KMS-11 (cell line): ENCODE data around the gene IQGAP2.

Experiments used
- H2AFZ ChIP-seq: fragments of 200-600 bp; sonication (generic); 2 replicates; pipeline ENCODE4 v1.6.1; 2016; ENCODE audit warnings: antibody characterized with exemption, mixed run types, low read depth
- H3K27ac ChIP-seq: fragments of 200-600 bp; sonication (generic); 2 replicates; pipeline ENCODE4 v1.6.1; 2016; ENCODE audit warnings: mild to moderate bottlenecking, mixed run types
- H3K27me3 ChIP-seq: fragments of 200-600 bp; sonication (generic); 2 replicates; pipeline ENCODE4 v1.6.1; 2017; ENCODE audit warnings: mild to moderate bottlenecking, low read depth, mixed run types, moderate library complexity; ENCODE audit not compliant: insufficient read depth
- H3K36me3 ChIP-seq: fragments of 200-600 bp; sonication (generic); 2 replicates; pipeline ENCODE4 v1.6.1; 2017; ENCODE audit warnings: mild to moderate bottlenecking, mixed run types; ENCODE audit not compliant: insufficient read depth
- H3K4me1 ChIP-seq: fragments of 200-600 bp; sonication (generic); 2 replicates; pipeline ENCODE4 v1.6.1; 2016; ENCODE audit warnings: mild to moderate bottlenecking, low read depth, mixed run types; ENCODE audit not compliant: poor library complexity, severe bottlenecking
- H3K4me2 ChIP-seq: fragments of 200-600 bp; sonication (generic); 2 replicates; pipeline ENCODE4 v1.7.0; 2016; ENCODE audit warnings: mild to moderate bottlenecking, mixed run types
- H3K4me3 ChIP-seq: fragments of 200-600 bp; sonication (generic); IDR thresholded peaks from 2 replicates; pipeline ENCODE4 v1.6.1; 2017; ENCODE audit warnings: low read depth, low read length, mixed read lengths; ENCODE audit not compliant: insufficient read depth
- H3K79me2 ChIP-seq: fragments of 200-600 bp; sonication (generic); 2 replicates; pipeline ENCODE4 v1.6.1; 2016; ENCODE audit warnings: low read depth, mixed run types; ENCODE audit not compliant: insufficient read depth
- H3K9ac ChIP-seq: fragments of 200-600 bp; sonication (generic); 2 replicates; pipeline ENCODE4 v1.6.1; 2016; ENCODE audit warnings: mild to moderate bottlenecking, mixed run types
- H4K20me1 ChIP-seq: fragments of 200-600 bp; sonication (generic); 2 replicates; pipeline ENCODE4 v1.6.1; 2016; ENCODE audit warnings: mild to moderate bottlenecking, mixed run types; ENCODE audit not compliant: insufficient read depth
- CTCF ChIP-seq: fragments of 200-600 bp; sonication (generic); conservative IDR thresholded peaks from 2 replicates; pipeline ENCODE4 v1.6.1; 2017; ENCODE audit warnings: low read depth, mild to moderate bottlenecking, antibody characterized with exemption, low read length, moderate library complexity, mixed read lengths

IQGAP2 gene

GRCh38 chr5:76585783-76586217, 182.7 kb downstream of the IQGAP2 start:
- Histone ChIP-seq H4K20me1 (no peaks in the 10 kb centered on the region), H3K4me2 (no peak overlapping the region), H3K9ac (no peak overlapping the region), H3K27me3 (no peaks in the 10 kb centered on the region), H3K79me2 (peaks cover 5% of the 10 kb centered on the region; the same call in 1 of the 2 replicates), H3K4me1 (peaks cover 25% of the 10 kb centered on the region), H3K4me3 (no peak overlapping the region), H2AFZ (no peak overlapping the region), H3K27ac (no peak overlapping the region), H3K36me3 (no peaks in the 10 kb centered on the region)
- no peak for TF ChIP-seq CTCF

GRCh38 chr5:76586531-76586930, 183.4 kb downstream of the IQGAP2 start:
- Histone ChIP-seq H3K79me2 (peaks cover 5% of the 10 kb centered on the region; the same call in 1 of the 2 replicates), H2AFZ (no peak overlapping the region), H3K4me1 (peaks cover 32% of the 10 kb centered on the region), H3K9ac (no peak overlapping the region), H3K27ac (no peak overlapping the region), H3K36me3 (no peaks in the 10 kb centered on the region; the same call in 1 of the 2 replicates), H3K4me3 (no peak overlapping the region), H3K4me2 (no peak overlapping the region), H4K20me1 (no peaks in the 10 kb centered on the region), H3K27me3 (no peaks in the 10 kb centered on the region)
- no peak for TF ChIP-seq CTCF

GRCh38 chr5:76590027-76590426, 186.9 kb downstream of the IQGAP2 start:
- Histone ChIP-seq H3K27ac (no peak overlapping the region), H2AFZ (no peak overlapping the region), H3K4me2 (no peak overlapping the region), H3K4me3 (no peak overlapping the region), H3K9ac (no peak overlapping the region), H4K20me1 (no peaks in the 10 kb centered on the region), H3K36me3 (peaks cover 5% of the 10 kb centered on the region; the same call in 1 of the 2 replicates), H3K79me2 (0 out of 2 replicates have a peak, but pooled peaks cover under 1% of the 10 kb centered on the region), H3K27me3 (no peaks in the 10 kb centered on the region), H3K4me1 (peaks cover 22% of the 10 kb centered on the region)
- TF ChIP-seq CTCF: no peak

- TF ChIP-seq CTCF: no peak
- Histone ChIP-seq H3K36me3 (peaks cover 5% of the 10 kb centered on the region; the same call in 1 of the 2 replicates), H3K4me2 (no peak overlapping the region)
These were observed 188.3 kb downstream of the IQGAP2 start for GRCh38 chr5:76591366-76591765.

More at GRCh38 chr5:76591366-76591765, 188.3 kb downstream of the IQGAP2 start:
- Histone ChIP-seq H2AFZ (no peak overlapping the region), H3K79me2 (no peaks in the 10 kb centered on the region), H3K4me3 (no peak overlapping the region), H3K4me1 (peaks cover 22% of the 10 kb centered on the region), H3K27ac (no peak overlapping the region), H3K9ac (no peak overlapping the region), H4K20me1 (no peaks in the 10 kb centered on the region), H3K27me3 (no peaks in the 10 kb centered on the region)
